ENCODE data around the gene FOSL2.

FOSL2 gene

GRCh38 chr2:28449488-28450395, 57.1 kb downstream of the FOSL2 start:
- no peak for DNase-seq (ENCODE audit: low read depth, low spot score)

DNA sequence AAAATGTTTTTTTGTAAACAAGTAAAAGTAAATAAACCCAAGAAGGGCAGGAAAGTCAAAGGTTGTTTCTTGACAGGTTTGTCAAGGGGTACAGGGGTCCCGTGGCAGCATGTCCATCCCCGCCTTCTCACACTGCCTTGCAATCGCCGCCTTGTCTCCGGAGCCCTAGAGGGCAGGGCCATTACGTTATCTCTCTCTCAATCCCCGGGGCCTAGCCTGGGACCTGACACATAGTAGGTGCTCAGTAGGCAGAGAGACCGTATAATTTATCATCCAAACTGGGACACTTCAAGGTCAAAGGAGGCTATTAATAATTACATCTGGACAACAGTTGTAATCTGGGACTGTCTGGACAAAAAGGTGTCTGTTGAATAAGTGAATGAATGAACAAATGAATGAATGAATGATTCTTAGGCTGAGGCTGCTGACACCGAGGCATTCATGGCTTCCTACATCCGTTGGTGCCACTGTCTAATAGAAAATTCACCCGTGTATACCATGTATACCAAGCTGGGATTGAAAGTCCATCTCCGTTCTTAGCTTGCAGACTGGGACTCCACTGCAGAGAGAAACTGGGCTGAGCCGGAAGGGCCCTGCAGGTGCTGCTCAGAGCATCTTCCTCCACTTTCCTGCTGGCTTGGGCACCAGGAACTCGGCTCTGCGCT, 58.4 kb downstream of the FOSL2 start:
- DNase-seq (ENCODE audit: low read depth, low spot score): no peak

DNA sequence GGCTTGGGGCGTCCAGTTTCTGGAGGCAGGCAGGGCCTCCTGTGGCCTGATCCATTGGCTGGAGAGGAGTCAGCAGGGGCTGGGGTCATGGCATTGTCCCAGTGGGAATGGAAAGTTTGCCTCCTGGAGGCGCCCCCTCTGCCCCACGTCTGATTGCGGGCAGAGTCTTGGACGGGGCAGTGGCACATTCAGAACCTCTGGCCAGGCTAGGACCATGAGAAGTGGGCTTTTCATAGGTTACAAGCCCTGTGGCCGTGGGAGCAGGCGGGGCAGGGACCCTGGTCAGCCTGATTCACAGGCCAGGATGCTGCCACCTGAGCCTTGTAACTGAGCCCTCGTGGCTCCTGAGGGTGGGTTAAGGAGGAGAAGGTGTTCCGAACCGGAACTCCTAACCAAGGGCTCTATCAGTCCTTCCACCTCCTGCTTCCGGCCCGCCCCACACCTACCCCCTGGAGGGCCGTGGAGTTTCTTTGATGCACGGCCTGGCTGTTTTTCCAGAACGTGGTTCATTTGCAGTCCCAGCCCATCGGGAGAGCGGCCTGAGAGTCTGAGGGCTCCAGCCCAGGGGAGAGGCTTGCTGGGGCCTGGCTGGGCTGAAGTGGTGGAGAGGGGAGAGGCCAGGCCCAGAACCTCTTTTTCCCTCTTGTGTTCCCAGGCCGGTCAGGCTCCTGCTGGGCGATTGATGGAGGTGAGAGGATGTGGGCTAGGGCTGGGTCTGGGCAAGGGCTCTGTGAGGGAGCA, 59.3 kb downstream of the FOSL2 start:
- no peak for DNase-seq (ENCODE audit: low read depth, low spot score)

DNA sequence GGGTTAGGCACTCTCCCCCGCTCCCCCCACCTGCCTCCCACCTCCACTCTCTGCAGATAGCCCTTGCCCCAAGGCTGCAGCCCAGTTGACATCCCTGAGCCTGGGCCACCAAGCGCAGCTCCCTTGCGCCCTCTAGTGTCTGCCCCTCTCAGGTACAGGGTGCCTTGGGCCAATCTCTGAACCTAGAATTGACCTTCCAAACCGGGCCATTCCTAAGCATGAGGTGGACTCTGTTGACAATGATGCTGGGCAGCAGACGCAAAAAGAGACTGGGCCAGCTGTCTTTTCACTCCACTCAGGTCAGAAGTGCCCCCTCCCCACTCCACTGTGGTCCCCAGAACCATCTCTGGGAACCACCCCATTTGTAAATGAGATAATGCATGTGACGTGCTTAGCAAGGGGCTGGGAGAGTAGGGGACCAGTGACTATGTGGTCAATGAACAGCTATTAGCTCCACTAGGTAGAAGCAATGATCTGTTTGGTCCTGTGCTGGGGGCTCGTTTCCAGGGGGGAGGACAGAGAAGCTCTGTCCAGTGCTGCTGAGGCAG, 60.0 kb downstream of the FOSL2 start:
- DNase-seq (ENCODE audit: low read depth, low spot score): no peak

GRCh38 chr2:28453396-28453795, 60.7 kb downstream of the FOSL2 start:
- no peak for DNase-seq (ENCODE audit: low read depth, low spot score)

- DNase-seq (ENCODE audit: low read depth, low spot score): no peak
These were observed 61.6 kb downstream of the FOSL2 start for GRCh38 chr2:28454016-28454930.

GRCh38 chr2:28457237-28457636, 64.6 kb downstream of the FOSL2 start:
- no peak for DNase-seq (ENCODE audit: low read depth, low spot score)

DNA sequence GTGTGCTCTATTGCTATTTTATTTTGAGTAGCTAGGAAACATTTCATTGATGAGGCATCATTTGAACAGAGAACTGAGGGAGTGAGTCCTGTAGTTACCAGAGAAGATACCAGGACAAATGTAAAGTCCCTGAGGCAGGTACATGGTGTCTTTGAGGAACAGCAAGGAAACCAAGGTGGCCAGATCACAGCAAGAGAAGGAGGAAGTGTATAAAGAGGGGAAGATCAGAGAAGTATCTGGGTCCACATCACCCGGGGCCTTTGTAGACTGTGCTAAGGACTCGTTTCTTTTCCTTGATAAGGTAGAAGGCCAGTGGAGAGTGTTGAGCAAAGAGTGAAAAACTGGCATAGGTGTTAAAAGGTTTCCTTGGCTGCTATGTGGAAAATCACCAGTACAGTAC, 68.4 kb downstream of the FOSL2 start:
- no peak for DNase-seq (ENCODE audit: low read depth, low spot score)

DNA sequence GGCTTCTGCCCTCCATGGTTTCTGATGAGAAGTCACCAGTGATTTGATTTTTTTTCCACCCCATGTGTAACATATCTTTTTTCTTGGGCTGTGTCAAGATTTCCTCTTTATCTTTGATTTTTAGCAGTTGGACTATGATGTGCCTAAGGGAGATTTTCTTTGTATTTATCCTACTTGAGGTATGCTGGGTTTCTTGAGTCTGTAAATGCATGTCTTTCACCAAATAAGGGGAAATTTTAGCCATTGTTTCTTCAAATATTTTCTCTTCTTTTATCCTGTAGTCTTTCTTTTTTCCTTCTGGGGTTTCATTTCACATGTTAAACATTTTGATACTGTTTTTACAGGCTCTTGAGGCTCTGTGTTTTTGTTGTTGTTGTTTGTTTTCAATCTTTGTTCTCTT, 69.5 kb downstream of the FOSL2 start:
- DNase-seq (ENCODE audit: low read depth, low spot score): no peak

GRCh38 chr2:28463211-28463816, 70.7 kb downstream of the FOSL2 start:
- no peak for DNase-seq (ENCODE audit: low read depth, low spot score)

GRCh38 chr2:28463893-28464292, 71.2 kb downstream of the FOSL2 start:
- DNase-seq (ENCODE audit: low read depth, low spot score): no peak

- no peak for DNase-seq (ENCODE audit: low read depth, low spot score)
These were observed 72.7 kb downstream of the FOSL2 start for GRCh38 chr2:28465148-28465885.
